ENCODE measurements around the gene NTM. TPM values are rescaled to one million over a fixed set of nuclear protein-coding genes. Genes with fewer than 3 reads are reported as not detected.

NTM gene
- total and polyA plus RNA-seq, 9 donors = 0.16 to 8.5 (median 0.55) TPM; not detected in 3

DNA sequence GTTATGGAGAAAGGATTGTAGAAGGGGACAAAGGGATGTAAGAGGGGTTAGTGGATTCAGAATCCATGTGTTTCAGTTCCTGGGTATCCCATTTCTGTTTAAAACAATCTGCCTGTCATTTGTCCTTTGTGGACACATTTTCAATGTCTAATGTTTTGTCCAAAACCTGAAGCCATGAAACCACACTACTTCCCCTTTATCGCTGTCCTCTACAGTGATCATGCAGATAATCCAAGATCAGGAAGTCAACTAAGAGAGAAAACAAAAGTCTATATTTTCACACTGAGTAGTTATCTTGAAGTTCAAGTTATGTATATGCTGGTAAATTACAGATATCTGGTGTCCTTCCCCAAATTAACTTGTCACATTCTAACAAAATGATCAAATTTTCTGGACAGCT is 457.0 kb downstream of the NTM start:
- intact Hi-C loops (cut with DNase I) = loop anchor here in 1 of 4 donors (5.0 kb wide), 1 partner anchor 1985 kb away; no protein-coding TSS in a partner anchor
- Histone ChIP-seq H3K27ac (no peak overlapping the region), H3K9me3 (no peaks in the 10 kb centered on the region), H3K36me3 (no peaks in the 10 kb centered on the region), H3K4me1 (ENCODE audit: insufficient read depth) (no peaks in the 10 kb centered on the region), H3K27me3 (no peaks in the 10 kb centered on the region), H3K4me3 (no peak overlapping the region)
- DNase-seq = no peak
- TF ChIP-seq CTCF (IDR thresholded peaks at IDR 0.05) (no peak), EP300 (IDR thresholded peaks at IDR 0.05) (no peak), POLR2A (IDR thresholded peaks at IDR 0.05) (no peak)
- 90 to 96% (median 91%) methylated on average over 1 of the region's 1 CpG for WGBS, 3 donors

- Histone ChIP-seq H3K9me3 (no peaks in the 10 kb centered on the region), H3K4me3 (no peak overlapping the region), H3K4me1 (ENCODE audit: insufficient read depth) (no peaks in the 10 kb centered on the region), H3K36me3 (no peaks in the 10 kb centered on the region), H3K27ac (no peak overlapping the region), H3K27me3 (no peaks in the 10 kb centered on the region)
- intact Hi-C loops (cut with DNase I) = loop anchor here in 1 of 4 donors (5.0 kb wide), 1 partner anchor 1987 kb away; no protein-coding TSS in a partner anchor
- 65 to 73% (median 66%) methylated on average over 1 of the region's 1 CpG for WGBS, 3 donors
- TF ChIP-seq EP300 (IDR thresholded peaks at IDR 0.05) (no peak), POLR2A (IDR thresholded peaks at IDR 0.05) (no peak), CTCF (IDR thresholded peaks at IDR 0.05) (no peak)
- DNase-seq = no peak
These were observed 459.3 kb downstream of the NTM start for GRCh38 chr11:131829725-131830124.

GRCh38 chr11:131832079-131832478 is 461.7 kb downstream of the NTM start:
- Histone ChIP-seq H3K27me3 (no peaks in the 10 kb centered on the region), H3K27ac (no peak overlapping the region), H3K4me3 (no peak overlapping the region), H3K36me3 (no peaks in the 10 kb centered on the region), H3K4me1 (ENCODE audit: insufficient read depth) (no peaks in the 10 kb centered on the region), H3K9me3 (no peaks in the 10 kb centered on the region)
- 73 to 83% (median 78%) methylated on average over 4 of the region's 4 CpGs for WGBS, 3 donors
- intact Hi-C loops (cut with DNase I) = no loop called here
- DNase-seq = no peak
- no peak for TF ChIP-seq POLR2A (IDR thresholded peaks at IDR 0.05)
- no peak for TF ChIP-seq CTCF (IDR thresholded peaks at IDR 0.05)
- no peak for TF ChIP-seq EP300 (IDR thresholded peaks at IDR 0.05)

- Histone ChIP-seq H3K27me3 (no peaks in the 10 kb centered on the region), H3K4me3 (no peak overlapping the region), H3K36me3 (no peaks in the 10 kb centered on the region), H3K27ac (no peak overlapping the region), H3K9me3 (no peaks in the 10 kb centered on the region), H3K4me1 (ENCODE audit: insufficient read depth) (no peaks in the 10 kb centered on the region)
- 71 to 82% (median 73%) methylated on average over 2 of the region's 2 CpGs for WGBS, 3 donors
- DNase-seq = no peak
- intact Hi-C loops (cut with DNase I) = no loop called here
- no peak for TF ChIP-seq EP300 (IDR thresholded peaks at IDR 0.05)
- TF ChIP-seq CTCF (IDR thresholded peaks at IDR 0.05) = no peak
- TF ChIP-seq POLR2A (IDR thresholded peaks at IDR 0.05) = no peak
These were observed 463.0 kb downstream of the NTM start for GRCh38 chr11:131833366-131833765.
